ENCODE data around the gene B4GALT6.

GRCh38 chr18:31658670-31659575, 25.5 kb downstream of the B4GALT6 start:
- TF ChIP-seq CTCF (IDR thresholded peaks at IDR 0.05) (no peak), EZH2phosphoT487 (IDR thresholded peaks at IDR 0.05) (no peak)
